Measurements from ENCODE around the gene QPCTL.

DNA sequence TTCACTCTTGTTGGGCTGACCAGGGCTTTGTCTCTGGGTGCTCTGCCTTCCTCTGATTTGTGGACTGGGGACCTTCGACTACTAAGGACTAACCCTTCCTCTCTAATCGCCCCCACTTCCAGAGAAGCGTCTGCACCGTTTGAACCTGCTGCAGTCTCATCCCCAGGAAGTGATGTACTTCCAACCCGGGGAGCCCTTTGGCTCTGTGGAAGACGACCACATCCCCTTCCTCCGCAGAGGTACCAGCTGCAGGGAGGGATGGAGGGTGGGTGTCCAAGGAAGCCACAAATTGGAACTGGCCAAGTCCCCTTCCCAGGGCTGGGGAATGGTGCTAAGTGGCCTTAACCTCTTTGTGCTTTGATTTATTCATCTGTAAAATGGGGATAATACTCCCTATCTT is 9.2 kb downstream of the QPCTL start:
- no peak for TF ChIP-seq MATR3 (CRISPR knock-in tag; IDR thresholded peaks at IDR 0.05)
- TF ChIP-seq, protein P1, sequence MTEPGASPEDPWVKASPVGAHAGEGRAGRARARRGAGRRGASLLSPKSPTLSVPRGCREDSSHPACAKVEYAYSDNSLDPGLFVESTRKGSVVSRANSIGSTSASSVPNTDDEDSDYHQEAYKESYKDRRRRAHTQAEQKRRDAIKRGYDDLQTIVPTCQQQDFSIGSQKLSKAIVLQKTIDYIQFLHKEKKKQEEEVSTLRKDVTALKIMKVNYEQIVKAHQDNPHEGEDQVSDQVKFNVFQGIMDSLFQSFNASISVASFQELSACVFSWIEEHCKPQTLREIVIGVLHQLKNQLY (CRISPR knock-in tag; IDR thresholded peaks at IDR 0.05), result no peak
- no peak for TF ChIP-seq PCBP2 (optimal IDR thresholded peaks at IDR 0.05; ENCODE audit: low read depth, low read length, poor library complexity, severe bottlenecking)
